ENCODE results near the gene EPHB1. TPM values are rescaled to one million over a fixed set of nuclear protein-coding genes. Genes with fewer than 3 reads are reported as not detected.

The EPHB1 gene
- total and polyA plus RNA-seq, 12 donors = 0.07 to 3.4 (median 1.6) TPM

DNA sequence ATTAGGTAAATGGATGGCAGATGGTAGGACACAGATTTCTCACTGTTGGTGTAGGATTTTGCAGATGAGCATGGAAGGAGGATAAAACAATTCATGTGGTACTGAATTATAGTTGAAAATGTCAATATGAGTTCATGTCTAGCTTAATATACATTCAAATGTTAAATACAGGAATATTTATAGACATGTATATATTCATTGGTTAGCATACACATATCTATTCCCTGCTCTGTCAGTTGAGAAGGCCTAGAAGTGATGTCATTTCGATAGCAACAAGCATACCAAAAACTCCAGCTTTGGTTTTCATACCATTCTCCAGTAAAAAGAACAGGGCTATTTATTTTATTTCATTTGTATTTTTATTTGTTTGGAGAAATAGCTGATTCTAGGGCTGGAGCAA is 497.1 kb downstream of the EPHB1 start:
- peaks cover 0 to 9% (median 0%) of the 10 kb centered on the region in 7 donors for H3K27me3 ChIP-seq
- no peaks in the 10 kb centered on the region for H3K36me3 ChIP-seq
- ATAC-seq = no peak
- H3K4me3 ChIP-seq = no peak overlapping the region
- intact Hi-C loops (cut with DNase I) = no loop called here
- no peaks in the 10 kb centered on the region for H3K4me1 ChIP-seq
- no peak for TF ChIP-seq CTCF (IDR thresholded peaks at IDR 0.05)
- 71 to 80% methylated on average over 1 of the region's 1 CpG for WGBS, 2 donors
- peaks cover 0 to 18% (median 5%) of the 10 kb centered on the region in 11 donors for H3K9me3 ChIP-seq
- no peak overlapping the region for H3K27ac ChIP-seq
- DNase-seq = no peak

DNA sequence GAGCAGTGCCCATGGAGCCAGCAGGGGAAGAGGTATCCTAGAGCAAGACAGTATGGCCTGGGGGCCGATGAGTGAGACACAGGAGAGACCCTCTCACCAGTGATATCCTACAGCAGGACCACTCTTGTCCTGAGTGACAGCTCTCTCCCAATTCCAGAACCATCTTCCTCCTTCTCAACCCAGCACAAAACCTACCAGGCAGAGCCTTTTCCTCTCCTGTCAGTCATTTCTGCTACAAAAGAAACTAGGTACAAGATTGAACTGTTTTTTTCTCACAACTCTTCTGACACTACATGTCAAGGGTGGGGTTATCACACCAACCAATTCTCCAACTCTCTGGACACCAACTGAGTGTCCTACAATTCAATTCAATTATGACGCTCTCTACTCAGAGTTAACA is 506.6 kb downstream of the EPHB1 start:
- H3K27me3 ChIP-seq = peaks cover 0 to 7% (median 0%) of the 10 kb centered on the region in 7 donors
- intact Hi-C loops (cut with DNase I) = no loop called here
- no peak for TF ChIP-seq CTCF (IDR thresholded peaks at IDR 0.05)
- ATAC-seq = no peak
- H3K4me3 ChIP-seq = no peak overlapping the region
- H3K36me3 ChIP-seq = no peaks in the 10 kb centered on the region
- no peak overlapping the region for H3K27ac ChIP-seq
- H3K4me1 ChIP-seq = no peaks in the 10 kb centered on the region
- peaks cover 0 to 11% (median 0%) of the 10 kb centered on the region in 11 donors for H3K9me3 ChIP-seq
- 85 to 88% methylated on average over 2 of the region's 2 CpGs for WGBS, 2 donors
- no peak for DNase-seq

DNA sequence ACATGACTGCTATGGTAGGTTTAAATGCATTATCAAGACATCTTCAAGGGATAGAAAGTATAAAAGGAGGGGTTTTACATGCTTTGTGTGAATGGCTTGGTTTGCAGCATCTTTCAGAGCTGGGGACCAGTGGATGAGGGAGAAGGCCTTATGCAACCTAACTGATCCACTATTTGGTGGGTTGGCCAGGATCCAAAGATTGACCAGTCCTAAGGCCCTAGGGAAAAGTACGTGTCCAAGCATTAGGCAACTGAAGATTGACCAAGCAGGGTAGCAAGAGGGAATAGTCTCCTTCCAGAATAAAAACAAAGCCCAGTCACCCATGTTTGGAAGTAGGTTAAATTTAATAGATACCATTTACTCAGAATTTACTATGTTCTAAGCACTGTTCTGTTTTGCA is 509.3 kb downstream of the EPHB1 start:
- Histone ChIP-seq H3K4me3 (no peak overlapping the region), H3K27ac (no peak overlapping the region), H3K9me3 (peaks cover 0 to 11% (median 0%) of the 10 kb centered on the region in 11 donors), H3K4me1 (no peaks in the 10 kb centered on the region), H3K36me3 (no peaks in the 10 kb centered on the region), H3K27me3 (peaks cover 0 to 4% (median 0%) of the 10 kb centered on the region in 7 donors)
- 61 to 64% methylated on average over 1 of the region's 1 CpG for WGBS, 2 donors
- intact Hi-C loops (cut with DNase I) = no loop called here
- ATAC-seq = no peak
- no peak for TF ChIP-seq CTCF (IDR thresholded peaks at IDR 0.05)
- DNase-seq = no peak

Other genes starting within 250 kb of the EPHB1 start
- 10 to 100 TPM in 5 of 10 donors, 1 to 10 TPM in 5; 3.8 to 24.3 (median 10.5) TPM for gene KY, start 144.2 kb upstream of the EPHB1 start, total RNA-seq
- gene KY, start 144.2 kb upstream of the EPHB1 start, polyA plus RNA-seq = 1 to 10 TPM in 1 of 2 donors, under 1 TPM in 1; 0.46 to 3.4 TPM

All from heart right ventricle (tissue), 16 donors.